UCSD-AML1 (cell line): ENCODE measurements around the gene LRP3.
A peak's percentile ranks its signal among the peaks of the same experiment; 100 is the strongest.
"Not testable (repeated sequence)": the region's sequence is repeated elsewhere in the genome, so short reads cannot be mapped to it uniquely, and the experiment has no call there.

Source experiments
- DNase-seq: peaks from one replicate; lab custom pipeline; 2025; ENCODE audit not compliant: unreplicated experiment; lab: John Stamatoyannopoulos, UW

Gene LRP3

DNA sequence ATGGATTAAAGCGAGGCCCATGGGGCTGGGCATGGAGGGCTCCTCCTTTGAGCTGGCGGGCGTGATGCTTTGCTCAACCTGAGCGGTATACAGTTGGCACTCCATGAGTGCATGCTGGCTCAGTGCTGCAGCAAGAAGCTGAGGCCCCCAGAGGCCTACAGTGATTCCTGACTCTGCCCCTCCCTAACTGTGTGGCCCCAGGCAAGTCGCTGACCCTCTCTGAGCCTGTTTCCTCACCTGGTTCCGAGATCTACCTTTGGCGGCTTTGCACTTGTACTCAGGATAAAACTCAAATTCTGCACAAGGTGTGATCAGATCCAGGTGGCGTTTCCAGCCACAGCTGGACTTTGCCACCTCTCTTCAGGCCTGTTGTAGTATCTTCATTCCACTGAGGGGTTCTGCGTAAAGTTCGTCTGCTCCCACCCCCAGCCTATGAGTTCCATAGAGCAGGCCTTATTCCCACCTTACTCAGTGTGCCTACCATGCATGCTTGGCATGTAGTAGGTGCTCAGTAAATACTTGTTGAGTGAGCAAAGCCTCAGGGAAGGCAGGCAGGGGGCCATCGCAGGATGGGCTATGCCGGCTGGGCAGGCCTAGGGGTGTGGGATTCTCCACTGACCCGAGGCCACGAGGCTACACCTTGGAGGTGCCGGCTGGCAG, 7.9 kb downstream of the LRP3 start:
- DNase-seq = no peak

DNA sequence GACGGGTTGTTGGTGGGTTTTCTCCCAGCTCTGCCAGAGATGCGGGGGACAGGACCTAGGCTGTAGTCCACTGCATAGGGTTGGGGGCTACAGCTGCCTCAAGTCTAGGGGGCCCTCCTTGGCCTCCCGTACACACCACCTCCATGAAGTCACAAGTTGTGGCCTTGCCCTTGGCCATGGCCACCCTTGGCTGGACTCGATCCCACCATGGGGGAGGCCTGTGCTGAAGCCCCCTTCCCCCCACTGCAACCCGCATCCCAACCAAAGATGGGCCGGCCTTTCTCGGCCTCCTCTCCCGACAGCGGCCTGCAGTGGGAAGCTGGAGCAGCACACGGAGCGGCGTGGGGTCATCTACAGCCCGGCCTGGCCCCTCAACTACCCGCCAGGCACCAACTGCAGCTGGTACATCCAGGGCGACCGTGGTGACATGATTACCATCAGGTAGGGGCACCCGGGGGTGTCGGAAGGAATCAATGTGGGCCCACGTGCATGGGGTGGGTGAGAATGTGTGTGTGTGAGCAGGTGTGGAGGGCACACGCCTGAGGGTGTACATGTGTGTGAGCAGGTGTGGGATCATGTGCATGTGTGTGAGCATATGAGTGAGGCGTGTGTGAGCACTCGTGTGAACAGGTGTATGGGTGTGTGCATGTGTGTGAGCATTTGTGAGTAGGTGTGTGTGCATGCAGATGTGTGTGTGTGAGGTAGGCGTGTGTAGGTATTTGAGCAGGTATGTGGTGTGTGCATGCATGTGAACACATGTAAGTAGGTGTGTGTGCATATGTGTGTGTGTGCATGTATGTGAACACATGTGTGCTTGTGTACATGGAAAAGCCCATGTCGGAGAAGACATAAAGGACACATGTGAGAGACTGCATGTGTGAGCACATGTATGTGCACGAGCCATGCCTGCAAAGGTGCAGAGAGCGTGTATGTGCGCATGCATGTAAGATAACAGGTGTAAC, 8.7 kb downstream of the LRP3 start:
- no peak for DNase-seq

DNA sequence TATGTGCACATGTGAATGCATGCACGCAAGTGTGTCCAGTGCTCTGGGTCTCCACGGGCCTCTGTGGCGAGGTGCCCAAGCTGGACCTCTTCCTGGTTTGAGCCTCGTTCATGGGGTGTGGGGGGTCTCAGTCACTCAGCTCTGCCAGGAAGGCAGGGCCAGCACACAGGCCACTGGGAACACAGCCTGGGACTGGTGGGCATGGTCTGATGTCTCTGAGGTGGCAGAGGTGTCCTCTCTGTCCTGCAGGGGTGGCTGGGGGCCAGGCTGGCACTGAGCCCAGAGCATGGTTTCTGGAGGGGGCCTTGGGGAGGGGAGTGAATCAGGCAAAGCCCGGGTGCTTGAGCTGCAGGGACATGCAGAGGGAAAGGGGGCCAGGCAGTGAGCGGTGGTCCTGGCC, 9.4 kb downstream of the LRP3 start:
- DNase-seq = no peak

DNA sequence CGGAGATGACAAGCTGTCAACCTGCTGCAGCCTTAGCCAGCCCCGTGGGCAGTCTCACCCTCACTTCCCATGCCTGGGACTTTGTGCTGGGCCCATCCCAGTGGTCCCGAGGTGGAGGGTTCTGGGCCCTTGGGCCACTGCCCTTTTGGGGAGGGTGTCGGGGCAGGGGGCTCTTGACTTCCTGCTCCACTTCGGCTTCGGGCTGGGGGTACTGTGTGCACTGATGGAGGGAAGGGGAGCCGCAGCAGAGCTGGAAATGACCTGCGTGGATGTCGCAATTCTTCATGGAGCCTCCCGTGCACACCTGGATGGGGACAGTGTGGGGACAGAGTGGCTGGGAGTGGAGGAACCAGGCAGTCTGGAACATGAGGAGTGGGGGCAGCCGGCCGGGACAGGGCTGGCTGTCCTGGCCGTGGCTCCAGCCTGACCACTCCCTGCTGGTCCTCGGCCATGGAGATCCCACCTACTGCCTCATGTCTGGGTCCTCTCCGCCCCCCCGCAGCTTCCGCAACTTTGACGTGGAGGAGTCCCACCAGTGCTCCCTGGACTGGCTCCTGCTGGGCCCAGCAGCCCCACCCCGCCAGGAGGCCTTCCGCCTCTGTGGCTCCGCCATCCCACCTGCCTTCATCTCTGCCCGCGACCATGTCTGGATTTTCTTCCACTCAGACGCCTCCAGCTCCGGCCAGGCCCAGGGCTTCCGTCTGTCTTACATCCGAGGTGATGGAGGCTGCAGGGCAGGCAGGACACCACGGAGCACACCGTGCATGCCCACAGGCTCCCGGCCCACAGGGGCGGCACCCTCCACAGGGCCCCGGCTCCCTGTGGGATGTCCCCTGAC, 10.2 kb downstream of the LRP3 start:
- DNase-seq = no peak

DNA sequence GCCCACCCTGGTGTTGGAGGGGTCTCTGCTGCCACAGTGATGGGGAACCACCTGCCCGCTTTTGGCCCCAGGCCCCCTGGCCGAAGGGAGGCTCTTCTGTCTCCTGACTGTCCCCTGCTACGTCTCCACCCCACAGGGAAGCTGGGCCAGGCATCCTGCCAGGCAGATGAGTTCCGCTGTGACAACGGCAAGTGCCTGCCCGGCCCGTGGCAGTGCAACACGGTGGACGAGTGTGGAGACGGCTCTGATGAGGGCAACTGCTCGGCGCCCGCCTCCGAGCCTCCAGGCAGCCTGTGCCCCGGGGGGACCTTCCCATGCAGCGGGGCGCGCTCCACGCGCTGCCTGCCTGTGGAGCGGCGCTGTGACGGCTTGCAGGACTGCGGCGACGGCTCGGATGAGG, 11.0 kb downstream of the LRP3 start:
- DNase-seq = no peak

DNA sequence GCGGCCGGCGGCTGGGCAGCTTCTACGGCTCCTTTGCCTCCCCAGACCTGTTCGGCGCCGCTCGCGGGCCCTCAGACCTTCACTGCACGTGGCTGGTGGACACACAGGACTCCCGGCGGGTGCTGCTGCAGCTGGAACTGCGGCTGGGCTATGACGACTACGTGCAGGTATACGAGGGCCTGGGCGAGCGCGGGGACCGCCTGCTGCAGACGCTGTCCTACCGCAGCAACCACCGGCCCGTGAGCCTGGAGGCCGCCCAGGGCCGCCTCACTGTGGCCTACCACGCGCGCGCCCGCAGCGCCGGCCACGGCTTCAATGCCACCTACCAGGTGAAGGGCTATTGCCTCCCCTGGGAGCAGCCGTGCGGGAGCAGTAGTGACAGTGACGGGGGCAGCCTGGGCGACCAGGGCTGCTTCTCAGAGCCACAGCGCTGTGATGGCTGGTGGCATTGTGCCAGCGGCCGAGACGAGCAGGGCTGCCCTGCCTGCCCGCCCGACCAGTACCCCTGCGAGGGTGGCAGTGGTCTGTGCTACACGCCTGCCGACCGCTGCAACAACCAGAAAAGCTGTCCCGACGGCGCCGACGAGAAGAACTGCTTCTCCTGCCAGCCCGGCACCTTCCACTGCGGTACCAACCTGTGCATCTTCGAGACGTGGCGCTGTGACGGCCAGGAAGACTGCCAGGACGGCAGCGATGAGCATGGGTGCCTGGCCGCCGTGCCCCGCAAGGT, 11.6 kb downstream of the LRP3 start:
- DNase-seq = no peak

DNA sequence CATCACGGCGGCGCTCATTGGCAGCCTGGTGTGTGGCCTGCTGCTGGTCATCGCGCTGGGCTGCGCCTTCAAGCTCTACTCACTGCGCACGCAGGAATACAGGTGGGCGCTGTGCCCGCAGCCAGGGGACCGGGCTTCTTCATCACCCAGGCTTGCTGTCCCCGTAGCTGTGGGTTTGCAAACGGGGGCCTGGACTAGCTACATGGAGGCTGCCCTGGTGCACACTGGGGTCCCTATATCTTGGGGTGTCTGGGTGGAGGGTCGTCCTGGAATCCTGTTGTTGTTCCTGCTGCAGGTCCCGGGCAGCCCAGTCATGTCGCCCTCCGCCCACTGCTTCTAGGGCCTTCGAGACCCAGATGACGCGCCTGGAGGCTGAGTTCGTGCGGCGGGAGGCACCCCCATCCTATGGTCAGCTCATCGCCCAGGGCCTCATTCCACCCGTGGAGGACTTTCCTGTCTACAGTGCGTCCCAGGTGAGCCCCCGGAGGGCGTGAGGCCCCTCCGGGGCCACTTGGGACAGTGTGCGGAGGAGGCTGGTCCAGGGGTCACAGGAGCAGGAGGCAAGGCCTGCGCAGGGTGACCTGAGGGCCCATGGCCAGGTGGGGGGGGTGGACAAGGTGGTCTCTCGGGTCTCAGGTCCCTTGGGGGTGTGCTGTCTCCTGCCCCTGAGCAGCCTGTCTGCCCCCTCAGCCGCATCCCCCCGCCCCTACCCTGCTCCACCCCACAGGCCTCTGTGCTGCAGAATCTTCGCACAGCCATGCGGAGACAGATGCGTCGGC, 12.3 kb downstream of the LRP3 start:
- no peak for DNase-seq

DNA sequence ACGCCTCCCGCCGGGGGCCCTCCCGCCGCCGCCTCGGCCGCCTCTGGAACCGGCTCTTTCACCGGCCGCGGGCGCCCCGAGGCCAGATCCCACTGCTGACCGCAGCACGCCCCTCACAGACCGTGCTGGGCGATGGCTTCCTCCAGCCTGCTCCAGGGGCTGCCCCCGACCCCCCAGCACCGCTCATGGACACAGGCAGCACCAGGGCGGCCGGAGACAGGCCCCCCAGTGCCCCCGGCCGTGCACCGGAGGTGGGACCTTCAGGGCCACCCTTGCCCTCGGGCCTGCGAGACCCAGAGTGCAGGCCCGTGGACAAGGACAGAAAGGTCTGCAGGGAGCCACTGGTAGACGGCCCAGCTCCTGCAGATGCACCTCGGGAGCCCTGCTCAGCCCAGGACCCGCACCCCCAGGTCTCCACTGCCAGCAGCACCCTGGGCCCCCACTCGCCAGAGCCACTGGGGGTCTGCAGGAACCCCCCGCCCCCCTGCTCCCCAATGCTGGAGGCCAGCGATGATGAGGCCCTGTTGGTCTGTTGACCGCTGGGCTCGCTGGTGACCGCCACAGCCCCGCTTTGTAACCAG, 13.0 kb downstream of the LRP3 start:
- no peak for DNase-seq

DNA sequence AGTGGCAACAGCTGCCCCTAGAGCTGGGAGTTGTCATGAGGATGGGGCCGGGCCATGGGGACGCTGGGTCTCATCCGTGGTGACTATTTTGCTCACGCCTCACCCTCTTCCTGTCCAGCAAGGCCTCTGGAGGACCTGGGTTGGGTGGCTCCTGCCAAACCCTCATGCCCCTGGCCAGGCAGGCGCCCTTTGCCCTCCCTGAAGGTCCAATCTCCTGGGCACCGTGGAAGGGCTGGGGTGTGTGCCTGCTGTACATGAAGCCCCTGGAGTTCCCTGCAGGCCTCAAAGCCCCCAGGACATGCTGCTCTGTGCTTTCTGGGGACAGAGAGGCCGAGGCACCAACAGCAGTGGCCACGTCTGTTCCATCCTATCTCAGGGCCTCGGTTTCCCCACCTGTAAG, 13.8 kb downstream of the LRP3 start:
- DNase-seq = no peak

DNA sequence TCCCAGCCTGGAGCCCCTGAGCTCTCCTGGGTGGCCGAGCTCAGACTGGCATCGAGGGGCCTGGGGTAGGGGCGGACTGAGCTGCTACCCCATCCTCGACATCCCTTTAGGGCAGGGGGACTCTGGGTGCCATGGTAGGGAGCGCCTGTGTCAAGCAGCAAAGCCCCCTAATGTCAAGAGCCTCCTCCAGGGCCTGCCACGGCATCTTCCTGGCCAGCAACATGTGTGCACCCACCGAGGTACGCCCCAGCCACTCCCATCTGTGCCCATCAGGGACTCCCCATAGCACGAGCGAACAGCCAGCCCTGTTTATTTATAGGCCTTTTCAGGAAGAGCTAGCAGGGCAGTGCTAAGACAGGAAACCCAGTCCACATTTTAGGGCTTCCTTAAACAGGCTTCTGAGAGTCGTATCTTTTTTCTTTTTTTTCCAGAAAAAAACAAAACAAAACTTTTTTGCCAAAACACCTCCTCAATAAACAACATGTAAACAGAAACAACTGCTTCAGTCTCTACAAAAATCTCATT, 14.3 kb downstream of the LRP3 start:
- peak; percentile 64 for DNase-seq

DNA sequence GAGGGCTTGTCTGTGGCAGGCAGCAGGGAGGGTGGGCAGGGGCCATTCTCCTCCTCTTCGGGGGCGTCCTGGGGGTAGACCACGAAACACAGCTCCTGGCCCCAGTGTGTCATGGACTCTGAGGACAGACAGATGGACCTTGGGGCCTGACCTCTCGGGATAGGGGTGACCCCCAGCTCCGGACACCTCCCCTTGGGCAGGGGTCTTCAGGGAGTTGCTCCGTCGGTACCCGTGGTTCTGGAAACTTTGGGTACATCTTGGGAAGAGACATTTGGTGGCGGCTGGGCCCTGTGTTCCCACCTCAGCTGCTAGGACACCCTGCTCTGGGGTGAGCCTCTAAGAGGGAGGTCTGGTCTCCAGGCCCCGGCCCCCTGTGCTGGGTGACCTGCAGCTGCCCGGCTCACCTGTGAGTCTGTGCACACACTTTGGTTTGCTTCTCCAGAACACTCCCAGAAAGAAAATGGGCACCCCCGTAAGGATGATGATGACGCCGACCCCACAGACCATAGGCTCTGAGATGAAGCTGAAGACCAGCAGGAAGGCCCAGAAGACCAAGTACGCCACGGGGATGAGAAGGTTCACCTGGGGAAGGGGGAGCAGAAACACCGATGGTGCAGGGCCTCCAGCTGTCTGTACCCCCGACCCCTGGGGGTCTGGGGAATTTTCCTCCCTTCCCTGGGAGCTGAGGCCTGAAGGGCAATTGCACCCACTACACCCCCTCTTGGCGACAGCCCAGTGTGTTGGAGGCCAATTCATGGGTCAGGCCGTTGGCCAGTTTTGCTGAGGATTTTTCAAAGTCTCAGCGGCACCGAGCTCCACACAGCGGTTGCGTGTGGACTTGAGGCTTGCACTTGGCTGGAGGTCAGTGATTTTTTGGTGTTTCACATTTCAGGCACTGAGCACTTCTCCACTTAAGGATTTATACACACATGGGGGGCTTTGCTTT, 15.0 kb downstream of the LRP3 start:
- DNase-seq = no peak

DNA sequence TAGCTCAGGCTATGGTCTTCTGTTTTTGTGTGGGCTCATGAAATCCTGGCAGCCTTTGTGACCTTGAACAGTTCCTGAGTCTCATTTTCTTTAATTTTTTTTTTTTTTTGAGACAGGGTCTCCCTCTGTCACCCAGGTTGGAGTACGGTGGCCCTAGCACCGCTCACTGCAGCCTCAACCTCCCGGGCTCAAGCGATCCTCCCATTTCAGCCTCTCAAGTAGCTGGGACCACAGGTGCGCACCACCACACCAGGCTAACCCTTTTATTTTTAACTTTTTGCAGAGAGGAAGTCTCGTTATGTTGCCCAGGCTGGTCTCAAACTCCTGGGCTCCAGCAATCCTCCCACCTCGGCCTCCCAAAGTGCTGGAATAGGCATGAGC, 15.7 kb downstream of the LRP3 start:
- DNase-seq = not testable (repeated sequence)

DNA sequence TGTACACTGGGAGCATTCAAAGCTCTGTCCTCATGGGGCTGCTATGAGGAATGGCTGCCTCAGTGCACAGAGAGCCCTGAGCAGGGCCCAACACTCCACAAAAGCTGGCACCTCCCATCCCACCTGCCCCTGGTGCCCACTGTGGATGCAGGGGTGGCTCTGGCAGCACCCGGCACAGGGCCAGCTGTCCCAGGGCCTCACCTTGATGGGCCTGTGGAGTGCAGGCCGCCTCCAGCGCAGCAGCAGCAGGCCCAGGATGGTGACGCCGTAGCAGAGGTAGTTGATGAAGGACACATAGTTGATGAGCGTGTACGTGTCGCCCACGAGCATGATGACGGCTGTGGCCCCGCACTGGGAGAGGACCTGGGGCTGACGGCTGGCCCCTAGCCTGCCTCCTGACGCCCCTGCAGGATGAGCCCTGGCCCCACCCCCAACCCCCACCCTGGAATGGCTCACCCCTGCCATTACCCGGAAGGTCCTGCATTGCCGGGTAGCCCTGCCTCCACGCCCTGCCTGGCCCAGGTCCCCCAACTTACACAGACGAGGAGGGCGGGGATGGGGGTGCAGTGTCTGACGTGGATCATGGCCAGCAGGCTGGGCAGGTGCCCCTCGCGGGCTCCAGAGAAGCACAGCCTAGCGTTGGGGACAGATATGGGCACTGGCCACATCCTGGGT, 16.3 kb downstream of the LRP3 start:
- no peak for DNase-seq

DNA sequence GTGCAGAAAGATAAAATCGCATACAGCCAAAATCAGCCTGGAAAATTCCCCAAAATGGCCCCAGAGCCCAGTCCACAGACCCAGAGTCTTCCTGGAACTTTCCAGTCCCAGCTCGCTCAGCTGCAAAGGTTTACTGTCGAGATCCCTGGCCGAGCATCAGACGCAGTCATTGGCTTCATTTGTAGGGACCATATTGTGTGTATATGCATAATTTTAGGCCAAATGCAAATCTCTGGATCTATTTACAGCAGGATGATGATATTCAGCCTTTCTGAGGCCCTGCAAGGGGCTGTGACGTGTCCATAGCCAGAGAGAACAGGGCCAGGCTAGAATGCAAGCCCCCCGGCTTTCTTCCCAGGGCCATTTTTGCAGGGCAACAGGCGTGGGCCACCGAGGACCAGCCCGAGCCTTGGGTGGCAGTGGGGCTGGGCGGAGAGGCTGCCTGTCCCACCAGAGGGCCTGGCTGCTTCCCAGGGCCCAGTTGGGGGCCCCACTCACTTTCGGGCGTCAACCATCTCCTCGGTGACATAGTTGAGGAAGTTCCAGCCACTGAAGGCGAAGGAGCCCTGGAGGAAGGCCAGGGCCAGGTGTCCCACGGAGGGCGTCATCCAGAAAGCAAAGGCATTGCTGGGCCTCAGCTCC, 17.8 kb downstream of the LRP3 start:
- no peak for DNase-seq

DNA sequence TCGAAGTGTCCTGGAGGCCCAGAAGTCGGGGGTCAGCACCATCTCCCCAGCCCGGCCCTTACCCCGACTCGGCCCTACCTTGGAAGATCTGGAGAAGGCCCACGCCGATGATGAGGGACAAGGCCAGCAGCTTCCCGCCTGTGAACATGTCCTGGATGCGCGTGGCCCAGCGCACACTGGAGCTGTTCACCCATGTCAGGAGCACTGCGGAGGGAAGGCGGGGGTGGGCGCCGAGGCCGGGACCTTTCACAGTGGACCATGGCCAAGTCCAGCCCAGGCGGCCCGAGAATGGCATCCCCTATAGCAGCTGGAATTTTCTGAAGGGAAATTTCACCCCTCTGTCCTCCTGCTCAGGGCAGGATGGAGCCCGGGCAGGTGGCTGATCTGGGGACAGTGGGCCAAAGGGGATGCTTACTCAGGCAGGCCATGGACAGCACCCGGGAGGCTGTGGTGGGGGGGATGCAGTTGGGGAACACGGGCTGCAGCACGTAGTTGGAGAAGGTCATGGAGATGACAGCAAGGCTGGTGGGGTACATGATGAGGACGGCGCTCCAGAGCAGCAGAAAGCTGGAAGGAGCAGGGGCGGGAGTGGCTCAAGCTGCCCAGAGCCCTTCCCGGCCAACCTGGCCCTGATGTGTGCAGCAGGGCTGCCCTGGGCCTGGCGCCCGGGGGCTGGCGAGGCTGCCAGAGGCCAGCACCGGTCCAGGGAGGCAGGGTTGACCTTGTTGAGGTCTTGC, 18.5 kb downstream of the LRP3 start:
- DNase-seq = no peak

DNA sequence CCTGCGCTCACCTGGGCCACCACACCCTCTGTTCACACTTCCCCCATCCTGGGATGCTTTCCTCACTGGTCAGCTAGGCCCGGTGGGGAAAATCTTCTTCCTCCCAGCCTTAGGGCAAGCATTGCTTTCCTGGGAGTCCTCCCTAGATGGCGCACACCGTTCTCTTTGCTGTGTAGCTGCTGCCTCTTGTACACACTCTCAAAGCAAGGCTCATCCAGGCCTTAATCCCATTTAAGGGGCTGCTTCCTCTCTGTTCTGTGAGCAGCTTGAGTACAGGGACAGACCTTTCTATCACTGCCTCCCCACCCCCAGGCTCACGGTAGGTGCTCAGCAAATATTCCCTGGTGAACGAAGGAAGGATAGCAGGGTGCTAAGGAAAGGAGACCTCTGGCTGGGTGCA, 20.5 kb downstream of the LRP3 start:
- peak; percentile 46 for DNase-seq
